Astrocyte (in vitro differentiated cells and primary cell): ENCODE results near the gene ANO5. TPM values are rescaled to one million over a fixed set of nuclear protein-coding genes. Genes with fewer than 3 reads are reported as not detected.

Experiments used
- DNase-seq: peaks from one replicate; pipeline ENCODE4 v3.0.0-alpha.2; 2010; ENCODE audit warnings: low read depth
- FAIRE-seq: peaks from 2 replicates; lab custom pipeline; 2011; peaks lifted over from hg19 to GRCh38; lab: Jason Lieb, UNC
- H2AFZ ChIP-seq: 2 replicates; pipeline ENCODE4 v1.6.0; 2012; ENCODE audit warnings: low read depth, low read length, inconsistent platforms
- H3K27ac ChIP-seq: 2 replicates; pipeline ENCODE4 v1.5.1; 2011; ENCODE audit warnings: low read depth, low read length, inconsistent platforms
- H3K27me3 ChIP-seq: 2 replicates; pipeline ENCODE4 v1.6.0; 2011; ENCODE audit warnings: low read length, inconsistent platforms; ENCODE audit not compliant: insufficient read depth
- H3K36me3 ChIP-seq: 2 replicates; pipeline ENCODE4 v1.5.1; 2011; ENCODE audit warnings: low read length, inconsistent platforms; ENCODE audit not compliant: insufficient read depth
- H3K4me1 ChIP-seq: 2 replicates; pipeline ENCODE4 v1.5.1; 2011; ENCODE audit warnings: low read length, inconsistent platforms; ENCODE audit not compliant: insufficient read depth
- H3K4me2 ChIP-seq: 2 replicates; pipeline ENCODE4 v1.6.0; 2012; ENCODE audit warnings: low read length, inconsistent platforms
- H3K4me3 ChIP-seq: 2 replicates; pipeline ENCODE4 v1.5.1; 2011; ENCODE audit warnings: low read depth, mild to moderate bottlenecking, low read length, inconsistent platforms; ENCODE audit not compliant: insufficient read depth
- H3K79me2 ChIP-seq: 2 replicates; pipeline ENCODE4 v1.6.0; 2012; ENCODE audit warnings: mild to moderate bottlenecking, low read length, inconsistent platforms; ENCODE audit not compliant: insufficient read depth
- H3K9ac ChIP-seq: 2 replicates; pipeline ENCODE4 v1.6.0; 2012; ENCODE audit warnings: mild to moderate bottlenecking, low read length, inconsistent platforms
- H3K9me3 ChIP-seq: 2 replicates; pipeline ENCODE4 v1.5.1; 2012; ENCODE audit warnings: low read depth, mild to moderate bottlenecking, low read length, inconsistent platforms; ENCODE audit not compliant: insufficient read depth
- H4K20me1 ChIP-seq: 2 replicates; pipeline ENCODE4 v1.6.0; 2012; ENCODE audit warnings: low read length, inconsistent platforms; ENCODE audit not compliant: insufficient read depth
- H3K27ac Mint-ChIP-seq: one replicate; pipeline ENCODE4 v1.8.0; 2021; ENCODE audit warnings: mild to moderate bottlenecking, mixed read lengths; ENCODE audit not compliant: unreplicated experiment
- H3K27me3 Mint-ChIP-seq: one replicate; pipeline ENCODE4 v1.8.0; 2021; ENCODE audit warnings: low read depth, mixed read lengths; ENCODE audit not compliant: unreplicated experiment
- H3K36me3 Mint-ChIP-seq: one replicate; pipeline ENCODE4 v1.8.0; 2021; ENCODE audit warnings: low read depth, mixed read lengths; ENCODE audit not compliant: unreplicated experiment
- H3K4me1 Mint-ChIP-seq: one replicate; pipeline ENCODE4 v1.8.0; 2021; ENCODE audit warnings: low read depth, mixed read lengths; ENCODE audit not compliant: unreplicated experiment
- H3K4me3 Mint-ChIP-seq: one replicate; pipeline ENCODE4 v1.8.0; 2021; ENCODE audit warnings: mild to moderate bottlenecking, moderate library complexity, mixed read lengths; ENCODE audit not compliant: unreplicated experiment
- H3K9me3 Mint-ChIP-seq: one replicate; pipeline ENCODE4 v1.8.0; 2021; ENCODE audit warnings: mild to moderate bottlenecking, mixed read lengths; ENCODE audit not compliant: unreplicated experiment
- EZH2 ChIP-seq: IDR thresholded peaks from 2 replicates; pipeline ENCODE4 v1.6.1; 2012; ENCODE audit warnings: mild to moderate bottlenecking, low read length, inconsistent platforms; ENCODE audit not compliant: insufficient read depth
- total RNA-seq: library from RNA; stranded (reverse); gene quantifications from 2 replicates; pipeline ENCODE4 v1.2.1, GENCODE V29; 2021
- TF ChIP-seq, protein P1 (sequence below): IDR thresholded peaks from 2 replicates; pipeline ENCODE4 v1.5.1; 2011; ENCODE audit warnings: low read depth, mild to moderate bottlenecking, inconsistent platforms, low read length, moderate library complexity; ENCODE audit not compliant: insufficient read depth

ANO5 gene
- total RNA-seq, 1 donor from 2014 or later = 2.5 TPM

DNA sequence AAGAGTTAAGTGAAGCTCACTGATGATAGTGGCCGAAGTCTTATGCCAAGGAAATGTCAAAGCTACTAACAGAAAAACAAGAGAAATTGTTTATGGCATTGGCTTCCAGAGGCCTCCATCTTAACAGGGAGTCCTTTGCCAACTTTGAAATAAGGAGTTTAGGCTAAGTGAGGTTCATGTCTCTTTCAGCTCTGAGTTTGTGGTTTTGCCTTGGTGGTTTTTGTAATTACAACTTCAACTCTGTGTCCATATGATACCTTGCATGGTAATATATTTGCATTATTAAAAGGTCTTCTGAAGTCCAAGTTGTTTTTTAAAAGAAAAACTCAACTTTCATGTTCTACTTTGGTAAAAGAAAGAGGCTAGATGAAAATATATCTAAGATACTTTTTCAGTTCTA, 31.4 kb upstream of the ANO5 start:
- TF ChIP-seq EZH2 = no peak
- TF ChIP-seq, protein P1, sequence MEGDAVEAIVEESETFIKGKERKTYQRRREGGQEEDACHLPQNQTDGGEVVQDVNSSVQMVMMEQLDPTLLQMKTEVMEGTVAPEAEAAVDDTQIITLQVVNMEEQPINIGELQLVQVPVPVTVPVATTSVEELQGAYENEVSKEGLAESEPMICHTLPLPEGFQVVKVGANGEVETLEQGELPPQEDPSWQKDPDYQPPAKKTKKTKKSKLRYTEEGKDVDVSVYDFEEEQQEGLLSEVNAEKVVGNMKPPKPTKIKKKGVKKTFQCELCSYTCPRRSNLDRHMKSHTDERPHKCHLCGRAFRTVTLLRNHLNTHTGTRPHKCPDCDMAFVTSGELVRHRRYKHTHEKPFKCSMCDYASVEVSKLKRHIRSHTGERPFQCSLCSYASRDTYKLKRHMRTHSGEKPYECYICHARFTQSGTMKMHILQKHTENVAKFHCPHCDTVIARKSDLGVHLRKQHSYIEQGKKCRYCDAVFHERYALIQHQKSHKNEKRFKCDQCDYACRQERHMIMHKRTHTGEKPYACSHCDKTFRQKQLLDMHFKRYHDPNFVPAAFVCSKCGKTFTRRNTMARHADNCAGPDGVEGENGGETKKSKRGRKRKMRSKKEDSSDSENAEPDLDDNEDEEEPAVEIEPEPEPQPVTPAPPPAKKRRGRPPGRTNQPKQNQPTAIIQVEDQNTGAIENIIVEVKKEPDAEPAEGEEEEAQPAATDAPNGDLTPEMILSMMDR = no peak
- no peak for FAIRE-seq

DNA sequence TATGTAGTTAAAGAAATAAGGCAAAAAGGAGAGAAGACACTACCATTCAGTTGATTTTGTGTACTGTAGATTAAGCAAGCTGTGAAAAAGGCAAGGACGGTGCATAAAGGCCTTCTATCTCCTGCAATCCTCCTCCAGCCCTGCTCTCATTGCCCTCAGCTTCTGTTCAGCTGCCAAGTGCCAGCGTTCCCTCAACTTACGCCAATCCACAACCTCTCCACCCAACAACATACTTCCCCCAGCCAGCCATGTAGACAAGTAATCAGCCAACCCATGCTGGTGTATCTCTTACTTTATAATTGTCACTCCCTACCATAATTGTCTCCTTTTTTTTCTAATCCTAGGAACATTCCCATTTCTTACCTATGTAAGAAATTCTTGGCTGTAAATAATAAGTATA, 30.1 kb upstream of the ANO5 start:
- Histone ChIP-seq H2AFZ (no peak overlapping the region), H3K27ac (no peak overlapping the region), H3K9me3 (no peaks in the 10 kb centered on the region), H3K27me3 (no peaks in the 10 kb centered on the region), H3K9ac (no peak overlapping the region), H4K20me1 (no peaks in the 10 kb centered on the region), H3K4me3 (no peak overlapping the region), H3K79me2 (no peaks in the 10 kb centered on the region), H3K36me3 (no peaks in the 10 kb centered on the region), H3K4me2 (no peak overlapping the region), H3K4me1 (no peaks in the 10 kb centered on the region)
- H3K4me1 Mint-ChIP-seq = peaks cover 3% of the 10 kb centered on the region
- TF ChIP-seq, protein P1 = no peak
- TF ChIP-seq EZH2 = no peak
- DNase-seq = no peak
- no peak for FAIRE-seq
- H3K9me3 Mint-ChIP-seq = no peaks in the 10 kb centered on the region
- no peaks in the 10 kb centered on the region for H3K36me3 Mint-ChIP-seq
- no peak overlapping the region for H3K27ac Mint-ChIP-seq
- peaks cover 11% of the 10 kb centered on the region for H3K27me3 Mint-ChIP-seq
- H3K4me3 Mint-ChIP-seq = no peak overlapping the region

More for the DNA sequence above, 31.4 kb upstream of the ANO5 start:
- Histone ChIP-seq H2AFZ (no peak overlapping the region), H3K4me3 (no peak overlapping the region), H4K20me1 (no peaks in the 10 kb centered on the region), H3K9me3 (no peaks in the 10 kb centered on the region), H3K36me3 (no peaks in the 10 kb centered on the region), H3K4me1 (no peaks in the 10 kb centered on the region), H3K4me2 (no peak overlapping the region), H3K27me3 (no peaks in the 10 kb centered on the region), H3K79me2 (no peaks in the 10 kb centered on the region), H3K9ac (no peak overlapping the region), H3K27ac (no peak overlapping the region)
- H3K27ac Mint-ChIP-seq = no peak overlapping the region
- H3K4me3 Mint-ChIP-seq = no peak overlapping the region
- H3K9me3 Mint-ChIP-seq = no peaks in the 10 kb centered on the region
- DNase-seq = no peak
- H3K4me1 Mint-ChIP-seq = peaks cover 3% of the 10 kb centered on the region
- no peaks in the 10 kb centered on the region for H3K36me3 Mint-ChIP-seq
- H3K27me3 Mint-ChIP-seq = peaks cover 20% of the 10 kb centered on the region

DNA sequence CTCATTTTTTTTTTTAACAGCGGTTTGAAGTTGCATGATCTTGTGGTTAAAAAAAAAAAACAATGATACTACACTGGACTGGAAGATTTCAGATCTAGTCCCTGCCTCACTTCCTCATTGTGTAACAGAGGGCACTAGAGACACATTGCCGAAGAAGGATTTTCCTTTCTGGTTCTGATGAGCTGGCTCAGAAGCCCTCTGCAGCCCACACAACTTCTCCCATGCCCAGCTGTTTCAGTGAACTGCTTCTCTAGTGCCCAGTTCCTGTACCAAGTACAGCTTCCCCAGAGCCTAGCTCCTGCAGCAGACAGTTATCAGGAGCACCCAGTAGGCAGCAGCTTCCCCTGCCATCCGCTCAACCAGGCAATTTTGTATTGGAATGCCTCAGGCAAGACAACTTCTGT, 29.5 kb upstream of the ANO5 start:
- H3K9me3 ChIP-seq = no peaks in the 10 kb centered on the region
- H3K9ac ChIP-seq = no peak overlapping the region
- H3K4me3 ChIP-seq = no peak overlapping the region
- no peaks in the 10 kb centered on the region for H3K36me3 ChIP-seq
- H3K36me3 Mint-ChIP-seq = no peaks in the 10 kb centered on the region
- H3K9me3 Mint-ChIP-seq = no peaks in the 10 kb centered on the region
- H3K4me3 Mint-ChIP-seq = no peak overlapping the region
- H2AFZ ChIP-seq = no peak overlapping the region
- TF ChIP-seq, protein P1 = no peak
- TF ChIP-seq EZH2 = no peak
- FAIRE-seq (no peak), DNase-seq (no peak)
- no peaks in the 10 kb centered on the region for H3K79me2 ChIP-seq
- H4K20me1 ChIP-seq = no peaks in the 10 kb centered on the region
- peaks cover 7% of the 10 kb centered on the region for H3K27me3 Mint-ChIP-seq
- no peak overlapping the region for H3K27ac ChIP-seq
- peaks cover 3% of the 10 kb centered on the region for H3K4me1 Mint-ChIP-seq
- no peaks in the 10 kb centered on the region for H3K27me3 ChIP-seq
- no peak overlapping the region for H3K27ac Mint-ChIP-seq
- H3K4me2 ChIP-seq = no peak overlapping the region
- no peaks in the 10 kb centered on the region for H3K4me1 ChIP-seq
